Muscle layer of colon (tissue), 2 donors: ENCODE results near the gene UBE2Z.
A peak's percentile ranks its signal among the peaks of the same experiment; 100 is the strongest.
"Not testable (repeated sequence)": the region's sequence is repeated elsewhere in the genome, so short reads cannot be mapped to it uniquely, and the experiment has no call there.

Source experiments
- H3K27ac ChIP-seq: one replicate; pipeline ENCODE4 v1.7.0; 2013; ENCODE audit warnings: low read depth, mild to moderate bottlenecking, low read length, moderate library complexity
- H3K27me3 ChIP-seq, 2 donors: one replicate each; pipeline ENCODE4 v1.7.0; 2013; ENCODE audit warnings: low read length in 2 of 2, mild to moderate bottlenecking in 2 of 2; ENCODE audit not compliant: insufficient read depth in 2 of 2, control insufficient read depth in 1 of 2
- H3K36me3 ChIP-seq: one replicate; pipeline ENCODE4 v1.7.0; 2013; ENCODE audit warnings: mild to moderate bottlenecking, low read length; ENCODE audit not compliant: insufficient read depth
- H3K4me1 ChIP-seq: one replicate; pipeline ENCODE4 v1.7.0; 2013; ENCODE audit warnings: mild to moderate bottlenecking, low read length; ENCODE audit not compliant: insufficient read depth
- H3K4me3 ChIP-seq, 2 donors: one replicate each; pipeline ENCODE4 v1.7.0; 2013; ENCODE audit warnings: low read length in 2 of 2, low read depth in 1 of 2, mild to moderate bottlenecking in 1 of 2, moderate library complexity in 1 of 2
- H3K9ac ChIP-seq: one replicate; pipeline ENCODE4 v1.7.0; 2013; ENCODE audit warnings: low read length
- H3K9me3 ChIP-seq: one replicate; pipeline ENCODE4 v1.7.0; 2013; ENCODE audit warnings: mild to moderate bottlenecking, low read length
- donor health status: abdominal sarcoma.
- donor health status: Adenocarcinoma of cecum.

Gene UBE2Z

GRCh38 chr17:48908047-48908843 is at the start of gene UBE2Z:
TSS of gene UBE2Z (plus strand) at chr17:48908407. CDS start at chr17:48908504, 97 bp downstream.
- Histone ChIP-seq H3K4me1 (peaks cover 34% of the 10 kb centered on the region), H3K27me3 (no peaks in the 10 kb centered on the region), H3K27ac (peak within 1 kb of the TSS; percentile 95), H3K4me3 (peak within 1 kb of the TSS; percentile 82 to 83), H3K9ac (peak within 1 kb of the TSS; percentile 56), H3K9me3 (no peaks in the 10 kb centered on the region), H3K36me3 (peaks cover 26% of the 10 kb centered on the region)

- peaks cover 58% of the 10 kb centered on the region for H3K36me3 ChIP-seq
These were observed 48.2 kb upstream of the UBE2Z start for GRCh38 chr17:48860034-48860433.

GRCh38 chr17:48860456-48860855 is 47.8 kb upstream of the UBE2Z start:
- no peak overlapping the region for H3K4me3 ChIP-seq
- H3K9ac ChIP-seq: no peak overlapping the region
- no peaks in the 10 kb centered on the region for H3K9me3 ChIP-seq
- H3K4me1 ChIP-seq: no peaks in the 10 kb centered on the region
- no peaks in the 10 kb centered on the region for H3K27me3 ChIP-seq
- peaks cover 54% of the 10 kb centered on the region for H3K36me3 ChIP-seq
- H3K27ac ChIP-seq: no peak overlapping the region

More at GRCh38 chr17:48860034-48860433, 48.2 kb upstream of the UBE2Z start:
- no peaks in the 10 kb centered on the region for H3K9me3 ChIP-seq
- no peak overlapping the region for H3K27ac ChIP-seq
- H3K4me3 ChIP-seq: no peak overlapping the region
- no peaks in the 10 kb centered on the region for H3K27me3 ChIP-seq
- no peaks in the 10 kb centered on the region for H3K4me1 ChIP-seq
- no peak overlapping the region for H3K9ac ChIP-seq

GRCh38 chr17:48868916-48869500 is 39.2 kb upstream of the UBE2Z start:
- H3K9me3 ChIP-seq: no peaks in the 10 kb centered on the region
- H3K36me3 ChIP-seq: peaks cover 11% of the 10 kb centered on the region
- H3K27ac ChIP-seq: no peak overlapping the region
- no peaks in the 10 kb centered on the region for H3K4me1 ChIP-seq
- H3K4me3 ChIP-seq: no peak overlapping the region
- no peaks in the 10 kb centered on the region for H3K27me3 ChIP-seq
- no peak overlapping the region for H3K9ac ChIP-seq

GRCh38 chr17:48869821-48870318 is 38.3 kb upstream of the UBE2Z start:
- Histone ChIP-seq H3K4me3 (no peak overlapping the region), H3K27me3 (no peaks in the 10 kb centered on the region), H3K9me3 (no peaks in the 10 kb centered on the region), H3K27ac (no peak overlapping the region), H3K4me1 (no peaks in the 10 kb centered on the region), H3K36me3 (peaks cover 2% of the 10 kb centered on the region), H3K9ac (no peak overlapping the region)

GRCh38 chr17:48871035-48871550 is 37.1 kb upstream of the UBE2Z start:
- Histone ChIP-seq H3K36me3 (no peaks in the 10 kb centered on the region), H3K4me1 (no peaks in the 10 kb centered on the region), H3K4me3 (no peak overlapping the region), H3K27me3 (no peaks in the 10 kb centered on the region), H3K9me3 (no peaks in the 10 kb centered on the region), H3K9ac (no peak overlapping the region), H3K27ac (no peak overlapping the region)

GRCh38 chr17:48871551-48872351 is 36.5 kb upstream of the UBE2Z start:
- Histone ChIP-seq H3K9ac (no peak overlapping the region), H3K27ac (no peak overlapping the region), H3K27me3 (no peaks in the 10 kb centered on the region), H3K4me1 (no peaks in the 10 kb centered on the region), H3K36me3 (no peaks in the 10 kb centered on the region), H3K4me3 (no peak overlapping the region), H3K9me3 (no peaks in the 10 kb centered on the region)

GRCh38 chr17:48872409-48872808 is 35.8 kb upstream of the UBE2Z start:
- H3K9me3 ChIP-seq, H3K36me3 ChIP-seq, H3K4me1 ChIP-seq, H3K27ac ChIP-seq, H3K4me3 ChIP-seq, H3K9ac ChIP-seq, H3K27me3 ChIP-seq: not testable (repeated sequence)

- Histone ChIP-seq H3K27ac (no peak overlapping the region), H3K9me3 (no peaks in the 10 kb centered on the region)
These were observed 35.0 kb upstream of the UBE2Z start for GRCh38 chr17:48873209-48873608.

GRCh38 chr17:48873696-48874443 is 34.3 kb upstream of the UBE2Z start:
- Histone ChIP-seq H3K36me3 (no peaks in the 10 kb centered on the region), H3K4me1 (no peaks in the 10 kb centered on the region), H3K27ac (no peak overlapping the region), H3K9me3 (no peaks in the 10 kb centered on the region), H3K4me3 (no peak overlapping the region), H3K9ac (no peak overlapping the region), H3K27me3 (no peaks in the 10 kb centered on the region)

More at GRCh38 chr17:48873209-48873608, 35.0 kb upstream of the UBE2Z start:
- H3K9ac ChIP-seq: no peak overlapping the region
- no peaks in the 10 kb centered on the region for H3K27me3 ChIP-seq
- H3K36me3 ChIP-seq: no peaks in the 10 kb centered on the region
- no peak overlapping the region for H3K4me3 ChIP-seq
- no peaks in the 10 kb centered on the region for H3K4me1 ChIP-seq
